ENCODE results near the gene PAFAH1B1. TPM values are rescaled to one million over a fixed set of nuclear protein-coding genes. Genes with fewer than 3 reads are reported as not detected.

The PAFAH1B1 gene
- total RNA-seq, 2 experiments from 2014 or later, result 165 to 169 TPM

DNA sequence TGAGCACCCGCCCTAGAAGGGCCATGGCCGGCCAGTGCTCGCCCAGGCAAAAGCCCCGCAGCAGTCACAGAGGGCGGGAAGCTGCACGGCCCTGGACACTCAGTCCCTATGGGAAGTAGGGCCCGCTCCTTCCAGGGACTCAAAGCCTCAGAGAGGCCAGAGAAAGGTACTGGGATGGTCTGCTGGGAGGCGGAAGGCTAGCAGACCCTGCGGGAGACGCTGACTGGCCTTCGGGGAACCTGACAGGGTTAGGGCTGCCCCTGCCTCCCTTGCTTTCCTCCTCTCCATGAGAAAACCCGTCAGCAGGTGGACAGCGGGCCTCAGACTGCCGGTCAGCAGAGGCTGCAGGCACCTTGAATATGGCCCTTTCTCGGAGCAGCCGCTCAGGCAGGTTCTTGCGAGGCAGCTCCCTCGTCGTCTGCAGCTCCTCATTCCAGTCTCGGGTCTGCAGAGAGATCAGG, 106.6 kb downstream of the PAFAH1B1 start:
- Mint-ChIP-seq H3K4me3 (no peak overlapping the region), H3K27ac (no peak overlapping the region), H3K9me3 (no peaks in the 10 kb centered on the region), H3K27me3 (no peaks in the 10 kb centered on the region), H3K36me3 (ENCODE audit: low read depth) (peaks cover 11% of the 10 kb centered on the region), H3K4me1 (no peaks in the 10 kb centered on the region)
- no peak for DNase-seq
- POLR2A ChIA-PET, result no interaction called here
- CTCF ChIA-PET, result no interaction called here

DNA sequence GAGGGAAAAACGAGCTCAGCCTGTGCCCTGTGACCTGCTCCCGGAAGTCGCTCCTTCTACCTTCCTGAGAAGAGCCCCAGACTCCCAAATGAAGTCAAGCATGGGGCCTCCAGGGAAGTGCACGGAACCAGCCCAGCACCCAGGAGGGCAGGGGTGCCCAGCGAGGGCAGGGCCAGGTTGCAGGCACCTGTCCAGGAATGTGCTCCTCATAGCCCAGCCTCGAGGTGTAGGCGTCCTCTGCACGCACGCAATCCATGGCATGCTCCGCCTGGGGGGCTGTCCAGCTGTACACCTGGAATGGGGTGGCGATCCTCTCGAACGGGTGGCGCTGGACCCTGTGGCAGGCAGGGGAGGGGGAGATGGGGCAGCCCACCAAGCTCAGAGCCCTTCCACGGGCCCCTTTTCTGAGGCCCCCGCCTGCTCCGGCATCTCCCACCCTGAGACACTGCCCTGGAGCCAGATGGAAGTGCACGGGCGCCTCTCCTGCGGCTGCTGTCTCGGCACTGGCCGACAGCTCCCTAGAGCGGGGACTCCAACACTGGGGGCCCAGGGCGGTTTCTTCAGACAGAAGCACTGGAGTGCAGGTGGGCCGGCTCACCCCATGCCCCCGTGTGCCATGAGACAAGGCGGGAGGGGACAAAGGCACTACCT, 107.2 kb downstream of the PAFAH1B1 start:
- no peak for DNase-seq
- peaks cover 11% of the 10 kb centered on the region for H3K36me3 Mint-ChIP-seq (ENCODE audit: low read depth)
- H3K4me3 Mint-ChIP-seq, result no peak overlapping the region
- ChIA-PET POLR2A (interaction anchor here (0.6 kb wide), 1 partner anchor 211 kb away, joined by 3 read pairs; no protein-coding TSS in a partner anchor), CTCF (no interaction called here)
- no peak overlapping the region for H3K27ac Mint-ChIP-seq
- peaks cover 3% of the 10 kb centered on the region for H3K4me1 Mint-ChIP-seq
- H3K9me3 Mint-ChIP-seq, result no peaks in the 10 kb centered on the region
- no peaks in the 10 kb centered on the region for H3K27me3 Mint-ChIP-seq

DNA sequence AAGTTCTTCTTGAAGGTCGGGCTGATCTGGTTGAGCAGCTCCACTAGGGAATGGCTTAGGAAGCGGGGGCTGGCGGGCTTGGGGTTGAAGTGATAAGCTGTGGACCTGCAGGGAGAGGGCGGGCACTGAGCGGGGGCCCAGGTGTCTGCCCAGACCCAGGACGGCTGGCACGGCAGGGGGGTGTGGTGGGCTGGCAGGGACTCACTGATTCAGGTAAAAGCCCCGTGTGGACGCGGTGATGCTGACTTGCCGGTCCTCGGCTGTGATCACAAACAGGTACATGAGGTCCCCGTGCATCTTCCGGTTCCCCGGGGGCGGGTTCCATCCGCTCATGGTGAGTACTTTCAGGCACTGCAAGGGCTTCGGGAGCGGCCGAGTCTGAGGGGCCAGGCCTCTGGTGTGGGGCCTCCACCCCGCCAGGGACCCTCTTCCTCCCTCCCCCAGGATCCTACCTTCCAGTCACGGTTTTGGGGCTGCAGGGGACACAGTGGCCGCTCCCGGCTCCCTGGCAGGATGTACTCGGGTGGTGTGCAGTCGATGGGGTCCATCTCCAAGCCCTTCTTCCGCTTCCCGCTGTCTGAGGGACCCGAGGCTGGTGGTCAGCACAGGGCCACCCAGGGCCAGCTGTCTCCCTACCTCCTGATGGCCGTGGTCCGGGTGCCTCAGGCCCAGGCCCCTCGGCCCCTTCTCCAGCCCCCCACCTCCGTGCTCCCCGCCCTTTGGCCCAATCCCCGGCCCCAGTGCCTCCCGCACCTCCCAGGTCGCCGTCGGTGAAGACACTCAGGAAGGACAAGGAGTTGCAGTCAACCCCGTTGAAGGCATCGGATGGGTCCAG, 107.9 kb downstream of the PAFAH1B1 start:
- Mint-ChIP-seq H3K27ac (no peak overlapping the region), H3K36me3 (ENCODE audit: low read depth) (peaks cover 11% of the 10 kb centered on the region), H3K9me3 (no peaks in the 10 kb centered on the region), H3K4me1 (peaks cover 3% of the 10 kb centered on the region), H3K4me3 (no peak overlapping the region), H3K27me3 (no peaks in the 10 kb centered on the region)
- CTCF ChIA-PET, result no interaction called here
- POLR2A ChIA-PET, result interaction anchor here (0.6 kb wide), 1 partner anchor 211 kb away, joined by 3 read pairs; no protein-coding TSS in a partner anchor
- no peak for DNase-seq

DNA sequence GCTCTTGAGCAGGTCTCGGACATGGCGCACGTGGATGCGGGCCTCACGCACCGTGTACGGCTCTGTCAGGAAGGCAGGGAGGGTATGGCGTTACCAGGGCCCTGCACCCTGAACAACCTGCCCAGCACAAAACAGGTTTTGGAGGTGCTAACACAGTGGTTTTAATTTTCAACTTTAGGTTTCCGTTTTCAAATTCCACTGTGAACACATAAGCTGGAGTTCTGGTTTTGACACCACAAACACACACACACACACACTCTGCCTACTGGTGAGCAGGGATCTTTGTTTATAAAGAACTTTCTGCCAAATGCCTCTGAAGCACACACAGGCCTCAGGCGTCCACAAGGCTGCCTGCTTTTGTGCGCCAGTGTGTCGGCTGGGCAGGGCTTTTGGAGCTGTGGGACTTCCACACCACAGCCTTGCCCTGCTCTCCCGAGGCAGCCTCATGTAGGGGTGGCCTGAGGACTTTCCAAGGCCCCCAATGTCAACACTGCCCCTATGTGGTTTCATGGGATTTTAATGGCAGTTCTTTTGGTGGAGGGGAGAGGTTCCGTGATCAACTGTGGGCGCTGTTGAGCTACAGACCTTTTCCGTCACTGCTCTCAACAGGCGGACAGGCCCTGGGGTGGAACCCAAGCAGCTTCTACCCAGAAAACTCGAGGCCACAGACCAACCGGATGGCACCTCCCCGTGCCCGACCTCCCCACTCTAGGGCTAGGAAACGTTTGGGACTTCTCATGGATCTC, 108.7 kb downstream of the PAFAH1B1 start:
- no peak overlapping the region for H3K27ac Mint-ChIP-seq
- no peak overlapping the region for H3K4me3 Mint-ChIP-seq
- CTCF ChIA-PET, result no interaction called here
- POLR2A ChIA-PET, result no interaction called here
- DNase-seq, result no peak
- H3K36me3 Mint-ChIP-seq (ENCODE audit: low read depth), result peaks cover 6% of the 10 kb centered on the region
- H3K4me1 Mint-ChIP-seq, result peaks cover 3% of the 10 kb centered on the region
- no peaks in the 10 kb centered on the region for H3K27me3 Mint-ChIP-seq
- H3K9me3 Mint-ChIP-seq, result no peaks in the 10 kb centered on the region

DNA sequence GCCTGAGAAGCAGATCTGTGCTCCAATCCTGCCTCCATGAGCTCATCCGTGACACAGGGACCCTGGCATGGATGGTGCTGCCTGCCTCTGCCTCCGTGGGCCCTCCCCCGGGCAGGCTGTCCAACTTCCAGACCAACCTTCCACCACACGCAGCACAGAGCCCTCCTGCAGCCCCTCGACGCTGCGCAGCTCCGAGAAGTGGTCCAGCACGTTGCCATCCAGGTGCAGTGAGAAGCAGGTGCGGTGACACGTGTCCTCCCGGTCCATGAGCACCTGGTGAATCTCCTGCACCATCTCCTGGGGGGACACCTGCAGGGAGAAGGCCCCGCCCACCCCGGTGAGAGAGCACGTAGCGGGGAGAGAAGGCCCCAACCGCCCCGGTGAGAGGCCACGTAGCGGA, 109.7 kb downstream of the PAFAH1B1 start:
- peaks cover 6% of the 10 kb centered on the region for H3K36me3 Mint-ChIP-seq (ENCODE audit: low read depth)
- H3K9me3 Mint-ChIP-seq, result no peaks in the 10 kb centered on the region
- no peak for DNase-seq
- POLR2A ChIA-PET, result no interaction called here
- no peak overlapping the region for H3K27ac Mint-ChIP-seq
- no peaks in the 10 kb centered on the region for H3K27me3 Mint-ChIP-seq
- CTCF ChIA-PET, result no interaction called here
- H3K4me1 Mint-ChIP-seq, result peaks cover 4% of the 10 kb centered on the region
- no peak overlapping the region for H3K4me3 Mint-ChIP-seq

DNA sequence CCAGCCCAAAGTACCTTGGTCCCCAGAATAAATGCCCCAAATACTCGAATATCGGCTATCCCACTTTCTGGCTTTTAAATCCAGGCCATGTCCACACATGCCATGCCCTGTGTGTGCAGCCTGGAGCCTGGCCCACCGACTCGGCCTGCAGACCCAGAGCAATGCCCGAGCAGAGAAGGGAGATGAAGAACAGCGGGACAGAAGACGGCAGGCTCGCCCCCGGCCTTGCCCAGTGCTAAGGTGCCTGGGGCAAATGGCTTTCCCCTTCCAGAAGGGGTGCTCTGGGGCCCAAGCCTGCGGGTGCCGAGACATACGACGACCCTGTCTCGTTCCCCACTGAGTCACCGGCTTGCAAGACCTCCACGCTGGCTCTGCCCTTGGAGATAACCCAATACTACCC, 110.2 kb downstream of the PAFAH1B1 start:
- CTCF ChIA-PET, result no interaction called here
- Mint-ChIP-seq H3K27me3 (no peaks in the 10 kb centered on the region), H3K4me3 (no peak overlapping the region), H3K4me1 (peaks cover 8% of the 10 kb centered on the region), H3K36me3 (ENCODE audit: low read depth) (peaks cover 6% of the 10 kb centered on the region), H3K27ac (no peak overlapping the region), H3K9me3 (no peaks in the 10 kb centered on the region)
- POLR2A ChIA-PET, result no interaction called here
- DNase-seq, result no peak

DNA sequence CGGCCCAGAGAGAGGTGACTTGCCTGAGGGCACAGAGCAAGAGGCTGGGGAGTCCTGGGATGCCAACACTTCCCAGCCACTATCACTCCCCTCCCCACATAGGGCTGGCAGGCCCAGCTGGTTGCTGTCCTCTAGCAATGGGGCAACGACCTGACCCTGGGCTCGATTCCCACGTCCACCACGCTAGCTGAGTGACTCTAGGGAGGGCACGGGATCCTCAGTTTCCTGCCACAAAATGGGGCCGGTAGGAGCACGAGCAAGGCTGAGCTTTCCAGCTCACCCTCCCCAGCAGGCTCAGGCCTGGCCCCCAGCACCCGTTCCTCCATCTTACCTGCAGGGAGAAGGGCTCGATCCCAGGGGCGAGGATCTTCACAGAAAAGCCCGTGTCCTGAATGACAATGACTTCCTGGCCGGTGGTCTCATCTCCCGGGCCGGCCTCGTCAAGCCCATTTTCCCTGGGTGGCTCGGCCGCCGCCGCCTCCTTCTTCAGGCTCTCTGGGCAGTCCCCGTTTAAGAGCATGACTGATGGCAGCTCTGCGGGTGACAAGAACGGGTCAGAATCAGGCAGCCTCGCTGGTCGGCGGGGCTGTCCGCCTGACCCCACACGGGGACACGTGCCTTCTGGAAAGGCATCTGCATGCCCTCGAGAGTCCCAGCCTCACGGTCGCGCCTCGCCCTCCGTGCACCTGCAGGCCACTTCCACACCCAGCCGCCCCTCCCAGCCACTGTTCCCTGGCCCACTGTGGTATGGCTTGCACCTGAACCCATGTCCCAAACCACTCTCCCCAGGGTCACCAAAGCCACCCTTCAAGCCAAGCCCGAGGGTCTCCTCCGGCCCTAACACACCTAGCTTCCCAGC, 110.8 kb downstream of the PAFAH1B1 start:
- Mint-ChIP-seq H3K27me3 (no peaks in the 10 kb centered on the region), H3K36me3 (ENCODE audit: low read depth) (peaks cover 6% of the 10 kb centered on the region), H3K4me3 (no peak overlapping the region), H3K4me1 (peaks cover 13% of the 10 kb centered on the region), H3K27ac (no peak overlapping the region), H3K9me3 (no peaks in the 10 kb centered on the region)
- ChIA-PET CTCF (interaction anchor here (0.5 kb wide), 1 partner anchor 20 kb away, joined by 3 read pairs; no protein-coding TSS in a partner anchor), POLR2A (no interaction called here)
- DNase-seq, result no peak

DNA sequence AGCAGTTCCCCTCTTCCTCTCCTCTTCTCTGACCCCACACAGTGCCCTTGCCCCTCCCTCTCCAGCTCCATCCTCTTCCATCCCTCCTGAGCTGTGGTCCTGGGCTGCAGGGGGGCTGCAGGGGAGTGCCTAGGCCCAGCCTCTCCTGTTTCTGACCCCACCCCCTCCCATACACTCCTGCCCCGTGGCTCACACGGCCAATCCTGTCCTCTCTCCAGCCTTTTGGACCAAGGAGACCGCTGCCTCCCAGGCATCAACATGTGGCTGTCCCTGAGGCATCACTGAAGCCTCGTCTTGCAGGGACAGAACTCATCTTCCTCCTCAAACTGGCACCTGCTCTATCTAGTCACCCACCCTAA, 111.4 kb downstream of the PAFAH1B1 start:
- DNase-seq, result no peak
- H3K9me3 Mint-ChIP-seq, result no peaks in the 10 kb centered on the region
- no peak overlapping the region for H3K4me3 Mint-ChIP-seq
- POLR2A ChIA-PET, result no interaction called here
- no peaks in the 10 kb centered on the region for H3K27me3 Mint-ChIP-seq
- peaks cover 6% of the 10 kb centered on the region for H3K36me3 Mint-ChIP-seq (ENCODE audit: low read depth)
- H3K27ac Mint-ChIP-seq, result no peak overlapping the region
- H3K4me1 Mint-ChIP-seq, result peaks cover 19% of the 10 kb centered on the region
- CTCF ChIA-PET, result interaction anchor here (0.5 kb wide), 1 partner anchor 20 kb away, joined by 3 read pairs; no protein-coding TSS in a partner anchor

DNA sequence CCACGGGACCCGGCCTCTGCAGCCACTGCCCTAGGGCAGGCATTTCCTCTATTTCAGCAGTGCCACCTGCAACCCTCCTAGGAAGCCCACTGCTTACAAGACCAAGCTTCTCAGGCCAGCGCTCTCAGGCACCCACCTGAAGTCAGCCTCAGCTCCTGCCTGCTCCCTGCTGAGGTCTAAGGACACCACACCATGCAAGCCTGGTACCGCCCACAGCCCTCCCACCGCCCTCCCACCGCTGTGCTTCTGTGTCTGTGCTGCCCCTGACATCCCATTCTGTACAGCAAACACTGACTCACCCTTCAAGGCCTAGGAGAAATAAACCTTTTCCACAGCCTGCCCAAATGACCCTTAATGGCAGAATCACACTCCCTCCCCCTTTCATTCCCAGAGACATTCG, 111.8 kb downstream of the PAFAH1B1 start:
- no peaks in the 10 kb centered on the region for H3K9me3 Mint-ChIP-seq
- peak overlapping the region; percentile 6 for H3K27ac Mint-ChIP-seq
- ChIA-PET POLR2A (no interaction called here), CTCF (interaction anchor here (0.5 to 1.3 kb wide), 2 partner anchors 10 to 21 kb away, joined by 3 to 5 read pairs; no protein-coding TSS in a partner anchor)
- H3K36me3 Mint-ChIP-seq (ENCODE audit: low read depth), result peaks cover 2% of the 10 kb centered on the region
- no peaks in the 10 kb centered on the region for H3K27me3 Mint-ChIP-seq
- no peak for DNase-seq
- no peak overlapping the region for H3K4me3 Mint-ChIP-seq
- H3K4me1 Mint-ChIP-seq, result peaks cover 23% of the 10 kb centered on the region

DNA sequence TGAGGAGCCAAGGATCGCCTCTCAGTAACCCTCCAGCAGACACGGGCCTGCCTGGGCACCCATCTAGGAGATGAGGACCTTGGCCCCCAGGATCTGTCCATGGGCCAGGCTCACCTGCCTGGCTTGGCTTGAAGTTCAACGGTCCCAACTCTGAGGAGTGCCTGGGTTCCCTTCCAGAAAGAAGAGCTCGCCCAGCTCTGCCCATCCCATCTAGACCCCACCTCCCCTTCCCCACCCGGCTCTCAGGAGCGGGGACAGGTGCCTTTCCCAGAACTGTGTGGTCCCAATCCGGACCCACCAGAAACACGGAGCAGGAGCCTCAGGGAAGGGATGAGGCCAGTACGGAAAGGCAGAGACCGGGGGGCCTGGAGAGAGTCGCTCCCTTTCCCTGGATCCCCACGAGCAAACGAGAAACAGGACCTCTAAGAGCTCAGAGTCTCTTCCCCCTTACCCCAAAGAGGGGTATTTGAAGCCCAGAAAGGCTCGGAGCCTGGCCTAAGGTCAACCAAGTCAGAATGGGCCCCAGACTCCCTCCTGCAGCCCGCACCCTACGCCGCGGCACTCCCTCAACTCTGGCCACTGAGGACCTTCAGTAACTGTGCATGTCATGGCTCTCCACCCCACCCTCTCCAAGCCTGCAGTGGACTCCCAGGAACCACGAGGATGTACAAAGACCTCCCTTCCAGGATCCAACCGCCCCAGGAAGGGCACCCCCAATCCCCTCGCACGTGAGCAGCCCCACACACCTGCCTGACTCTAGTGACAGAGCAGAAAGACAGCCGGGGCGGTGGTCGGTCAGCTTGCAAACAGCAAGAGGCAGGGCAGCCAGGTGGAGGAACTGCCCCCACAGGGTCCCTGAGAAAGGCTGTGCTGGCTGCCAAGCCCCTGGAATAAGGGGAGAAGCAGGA, 112.7 kb downstream of the PAFAH1B1 start:
- Mint-ChIP-seq H3K9me3 (no peaks in the 10 kb centered on the region), H3K27me3 (no peaks in the 10 kb centered on the region), H3K4me1 (peaks cover 30% of the 10 kb centered on the region), H3K27ac (no peak overlapping the region), H3K4me3 (no peak overlapping the region), H3K36me3 (ENCODE audit: low read depth) (peaks cover 2% of the 10 kb centered on the region)
- POLR2A ChIA-PET, result interaction anchor here (0.6 kb wide), 1 partner anchor 262 kb away, joined by 3 read pairs; no protein-coding TSS in a partner anchor
- CTCF ChIA-PET, result interaction anchor here (0.6 to 1.3 kb wide), 2 partner anchors 11 to 585 kb away, joined by 3 to 5 read pairs; no protein-coding TSS in a partner anchor
- no peak for DNase-seq

DNA sequence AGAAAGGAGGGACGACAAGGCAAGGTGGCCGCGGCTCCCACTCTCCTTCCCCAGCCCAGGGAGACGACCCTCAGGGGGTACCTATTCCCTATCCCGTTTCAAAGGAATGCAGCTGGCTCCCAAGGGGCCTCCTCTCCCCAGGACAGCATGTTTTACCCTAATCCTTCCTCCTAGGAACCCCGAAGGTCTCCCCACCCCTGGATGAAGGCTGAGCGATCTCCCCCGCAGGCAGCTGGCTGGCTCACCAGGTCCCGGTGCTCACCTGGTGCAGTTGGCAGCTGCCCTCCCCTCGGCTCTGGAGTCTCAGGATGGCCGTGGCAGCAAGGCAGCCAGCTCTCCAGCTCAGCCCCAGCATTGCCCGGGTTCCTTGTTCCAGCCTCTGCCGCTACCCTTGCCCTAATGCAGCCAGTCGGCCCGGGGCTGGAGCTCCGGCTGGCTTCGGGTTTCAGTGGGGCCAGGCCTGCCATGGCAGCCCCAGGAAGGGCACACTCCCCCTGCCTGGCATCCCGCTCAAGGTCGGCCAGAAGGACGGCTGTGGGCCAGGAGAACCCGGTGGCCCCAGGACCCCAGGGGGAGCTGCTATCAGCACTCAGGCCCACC, 113.6 kb downstream of the PAFAH1B1 start:
- POLR2A ChIA-PET, result interaction anchor here (0.6 kb wide), 1 partner anchor 263 kb away, joined by 3 read pairs; no protein-coding TSS in a partner anchor
- Mint-ChIP-seq H3K9me3 (no peaks in the 10 kb centered on the region), H3K4me3 (no peak overlapping the region), H3K27ac (no peak overlapping the region), H3K36me3 (ENCODE audit: low read depth) (peaks cover 2% of the 10 kb centered on the region), H3K27me3 (no peaks in the 10 kb centered on the region), H3K4me1 (peaks cover 32% of the 10 kb centered on the region)
- CTCF ChIA-PET, result interaction anchor here (0.6 to 1.3 kb wide), 4 partner anchors 9 to 584 kb away, joined by 3 to 5 read pairs (median 4); no protein-coding TSS in a partner anchor
- no peak for DNase-seq
